Neuronal stem cell (in vitro differentiated cells): Measurements from ENCODE around the gene SOX13.

Experiments used
- DNase-seq: peaks from one replicate; pipeline ENCODE4 v3.0.0-alpha.2; 2013; ENCODE audit warnings: low spot score
- H2AFZ ChIP-seq: one replicate; pipeline ENCODE4 v1.6.1; 2013; ENCODE audit warnings: mild to moderate bottlenecking, low read length, inconsistent platforms
- H2AK5ac ChIP-seq: 2 replicates; pipeline ENCODE4 v1.6.1; 2013; ENCODE audit warnings: low read depth, mild to moderate bottlenecking, inconsistent platforms, low read length, moderate library complexity, mixed read lengths
- H2BK120ac ChIP-seq: 2 replicates; pipeline ENCODE4 v1.6.1; 2013; ENCODE audit warnings: low read depth, mild to moderate bottlenecking, inconsistent platforms, low read length, moderate library complexity, mixed read lengths
- H2BK12ac ChIP-seq: one replicate; pipeline ENCODE4 v1.6.1; 2013; ENCODE audit warnings: low read length, inconsistent platforms
- H2BK15ac ChIP-seq: 2 replicates; pipeline ENCODE4 v1.6.1; 2013; ENCODE audit warnings: mild to moderate bottlenecking, low read length, inconsistent platforms, mixed read lengths
- H2BK5ac ChIP-seq: one replicate; pipeline ENCODE4 v1.6.1; 2013; ENCODE audit warnings: inconsistent platforms, mild to moderate bottlenecking, low read length, moderate library complexity
- H3K14ac ChIP-seq: one replicate; pipeline ENCODE4 v1.6.1; 2013; ENCODE audit warnings: low read length, inconsistent platforms
- H3K18ac ChIP-seq: 2 replicates; pipeline ENCODE4 v1.6.1; 2013; ENCODE audit warnings: low read length, inconsistent platforms
- H3K23ac ChIP-seq: 2 replicates; pipeline ENCODE4 v1.6.1; 2013; ENCODE audit warnings: low read depth, mild to moderate bottlenecking, mixed read lengths, low read length, inconsistent platforms; ENCODE audit not compliant: poor library complexity
- H3K27ac ChIP-seq: replicated peaks from 3 replicates; pipeline ENCODE4 v1.5.1; 2013; ENCODE audit warnings: low read length, inconsistent platforms
- H3K27me3 ChIP-seq, 3 experiments: 2 replicates each; pipeline ENCODE4 v1.6.1; 2013; ENCODE audit warnings: low read length in 3 of 3, mild to moderate bottlenecking in 2 of 3, inconsistent platforms in 1 of 3, low read depth in 1 of 3, mixed read lengths in 1 of 3, moderate library complexity in 1 of 3; ENCODE audit not compliant: control insufficient read depth in 3 of 3, insufficient read depth in 3 of 3
- H3K36me3 ChIP-seq, 2 donors: replicated peaks in 1 of 2; 2 replicates each; pipeline ENCODE4 v1.6.1; 2013; ENCODE audit warnings: low read length in 2 of 2; ENCODE audit not compliant: control insufficient read depth in 2 of 2, insufficient read depth in 2 of 2
- H3K4ac ChIP-seq: 2 replicates; pipeline ENCODE4 v1.6.1; 2013; ENCODE audit warnings: inconsistent platforms, mild to moderate bottlenecking, low read length, moderate library complexity
- H3K4me1 ChIP-seq, 2 donors: 1 replicate in 1 of 2; 2 replicates in 1 of 2; pipeline ENCODE4 v1.6.1; 2013; ENCODE audit warnings: low read length in 2 of 2, low read depth in 1 of 2; ENCODE audit not compliant: control insufficient read depth in 2 of 2, insufficient read depth in 1 of 2
- H3K4me2 ChIP-seq: one replicate; pipeline ENCODE4 v1.6.1; 2013; ENCODE audit warnings: mild to moderate bottlenecking, low read length, inconsistent platforms; ENCODE audit not compliant: insufficient read depth, poor library complexity, severe bottlenecking
- H3K4me3 ChIP-seq, 2 donors: 2 replicates each; pipeline ENCODE4 v1.5.1; 2013; ENCODE audit warnings: low read length in 2 of 2, mild to moderate bottlenecking in 2 of 2, inconsistent platforms in 1 of 2, moderate library complexity in 1 of 2
- H3K79me1 ChIP-seq: one replicate; pipeline ENCODE4 v1.6.1; 2013; ENCODE audit warnings: low read depth, mild to moderate bottlenecking, inconsistent platforms, low read length, moderate library complexity
- H3K9ac ChIP-seq: one replicate; pipeline ENCODE4 v1.6.1; 2013; ENCODE audit warnings: mild to moderate bottlenecking, low read depth, low read length, inconsistent platforms; ENCODE audit not compliant: poor library complexity
- H3K9me3 ChIP-seq, 2 donors: replicated peaks in 1 of 2; 2 replicates each; pipeline versions ENCODE3 to v1.6.1; 2013; ENCODE audit warnings: low read length in 2 of 2, mild to moderate bottlenecking in 2 of 2, inconsistent platforms in 1 of 2, low read depth in 1 of 2, mixed read lengths in 1 of 2, moderate library complexity in 1 of 2; ENCODE audit not compliant: control insufficient read depth in 2 of 2, insufficient read depth in 1 of 2
- H4K8ac ChIP-seq: one replicate; pipeline ENCODE4 v1.6.1; 2013; ENCODE audit warnings: low read depth, mild to moderate bottlenecking, inconsistent platforms, low read length, moderate library complexity
- H4K91ac ChIP-seq: one replicate; pipeline ENCODE4 v1.6.1; 2013; ENCODE audit warnings: low read length, low read depth, mild to moderate bottlenecking, inconsistent platforms; ENCODE audit not compliant: poor library complexity
- WGBS, 2 donors: extraction: QIAGEN DNeasy Blood & Tissue Kit; methylation state at CpG; one replicate each; pipeline ENCODE4 v1.1.7; 2013; ENCODE audit warnings: missing lambda C conversion rate in 2 of 2, mixed read lengths in 1 of 2; ENCODE audit not compliant: insufficient read length in 2 of 2, insufficient replicate concordance in 1 of 2; ENCODE audit errors: extremely low coverage in 2 of 2; 5-methylcytosine and 5-hydroxymethylcytosine counted together

The SOX13 gene

DNA sequence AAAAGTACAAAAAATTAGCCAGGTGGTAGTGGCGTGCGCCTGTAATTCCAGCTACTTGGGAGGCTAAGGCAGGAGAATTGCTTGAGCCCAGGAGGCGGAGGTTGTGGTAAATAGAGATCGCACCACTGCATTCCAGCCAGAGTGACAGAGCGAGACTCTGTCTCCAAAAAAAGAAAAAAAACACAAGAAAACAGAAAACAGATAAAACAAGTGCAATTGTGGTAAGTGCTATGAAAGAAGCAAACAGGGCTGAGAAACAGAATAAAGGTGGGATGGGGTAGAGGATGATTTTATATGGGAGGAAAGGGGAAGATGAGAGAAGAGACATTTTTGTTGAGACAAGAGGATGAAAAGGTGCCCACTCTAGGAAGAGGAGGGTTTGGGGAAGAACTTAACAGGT lies 5.0 kb upstream of the SOX13 start:
- no peak overlapping the region for H4K8ac ChIP-seq
- no peak overlapping the region for H2AFZ ChIP-seq
- H3K27me3 ChIP-seq = no peaks in the 10 kb centered on the region
- H3K18ac ChIP-seq = no peak overlapping the region
- no peak overlapping the region for H3K23ac ChIP-seq
- no peak overlapping the region for H3K4me3 ChIP-seq
- H3K36me3 ChIP-seq = no peaks in the 10 kb centered on the region
- no peak overlapping the region for H3K27ac ChIP-seq
- no peaks in the 10 kb centered on the region for H3K9me3 ChIP-seq
- H2BK5ac ChIP-seq = no peak overlapping the region
- WGBS, 2 donors = no CpG with 5 or more reads among the region's 5 CpGs
- no peak overlapping the region for H2AK5ac ChIP-seq
- DNase-seq = no peak
- H3K4me2 ChIP-seq = no peak overlapping the region
- peaks cover 13% of the 10 kb centered on the region in 2 donors for H3K4me1 ChIP-seq
- no peaks in the 10 kb centered on the region for H3K79me1 ChIP-seq
- H4K91ac ChIP-seq = no peak overlapping the region
- no peak overlapping the region for H3K4ac ChIP-seq
- no peak overlapping the region for H2BK120ac ChIP-seq
- no peak overlapping the region for H3K9ac ChIP-seq
- H2BK12ac ChIP-seq = no peak overlapping the region
- no peak overlapping the region for H2BK15ac ChIP-seq
- no peak overlapping the region for H3K14ac ChIP-seq

GRCh38 chr1:204069887-204070286 lies 3.0 kb upstream of the SOX13 start:
- no peak overlapping the region for H3K23ac ChIP-seq
- no peak overlapping the region for H2AK5ac ChIP-seq
- no peak overlapping the region for H2BK12ac ChIP-seq
- no peak overlapping the region for H3K18ac ChIP-seq
- H2AFZ ChIP-seq = no peak overlapping the region
- no peak overlapping the region for H2BK5ac ChIP-seq
- H3K4me2 ChIP-seq = no peak overlapping the region
- WGBS, 2 donors = no CpG with 5 or more reads among the region's 1 CpG
- no peaks in the 10 kb centered on the region for H3K9me3 ChIP-seq
- H2BK120ac ChIP-seq = no peak overlapping the region
- H3K14ac ChIP-seq = no peak overlapping the region
- no peak overlapping the region for H3K9ac ChIP-seq
- H2BK15ac ChIP-seq = no peak overlapping the region
- peak overlapping the region; percentile 31 for H3K4ac ChIP-seq
- H3K4me3 ChIP-seq = no peak overlapping the region
- H4K91ac ChIP-seq = no peak overlapping the region
- peaks cover 8% of the 10 kb centered on the region for H3K79me1 ChIP-seq
- H3K36me3 ChIP-seq = no peaks in the 10 kb centered on the region
- H3K27ac ChIP-seq = no peak overlapping the region
- DNase-seq = no peak
- peaks cover 11 to 12% of the 10 kb centered on the region in 2 donors for H3K4me1 ChIP-seq
- H4K8ac ChIP-seq = no peak overlapping the region
- peaks cover 0 to 1% (median 0%) of the 10 kb centered on the region in 3 experiments for H3K27me3 ChIP-seq

GRCh38 chr1:204070895-204071294 lies 2.0 kb upstream of the SOX13 start:
- Histone ChIP-seq H2BK12ac (no peak overlapping the region), H2BK120ac (no peak overlapping the region), H3K36me3 (no peaks in the 10 kb centered on the region), H3K4me2 (no peak overlapping the region), H3K79me1 (peaks cover 15% of the 10 kb centered on the region), H3K9me3 (no peaks in the 10 kb centered on the region), H2AFZ (no peak overlapping the region), H3K9ac (no peak overlapping the region), H4K91ac (no peak overlapping the region), H2BK5ac (no peak overlapping the region), H3K27me3 (peaks cover 0 to 8% (median 0%) of the 10 kb centered on the region in 3 experiments), H3K4ac (no peak overlapping the region), H3K4me1 (peaks cover 7 to 10% of the 10 kb centered on the region in 2 donors), H4K8ac (no peak overlapping the region), H2BK15ac (no peak overlapping the region), H2AK5ac (no peak overlapping the region), H3K23ac (no peak overlapping the region), H3K4me3 (no peak overlapping the region), H3K14ac (no peak overlapping the region), H3K27ac (no peak overlapping the region), H3K18ac (no peak overlapping the region)
- no CpG with 5 or more reads among the region's 6 CpGs for WGBS, 2 donors
- no peak for DNase-seq

- Histone ChIP-seq H3K4me3 (peak overlapping the region; percentile 97 to 99), H3K18ac (peak overlapping the region; percentile 100), H4K91ac (no peak overlapping the region), H2AFZ (peak overlapping the region; percentile 94), H3K14ac (peak overlapping the region; percentile 84), H3K27me3 (peaks cover 0 to 8% (median 0%) of the 10 kb centered on the region in 3 experiments), H4K8ac (no peak overlapping the region), H2BK15ac (peak overlapping the region; percentile 95), H3K36me3 (peaks cover 0 to 9% of the 10 kb centered on the region in 2 donors), H3K23ac (peak overlapping the region; percentile 97), H3K9me3 (no peaks in the 10 kb centered on the region), H3K27ac (no peak overlapping the region), H3K4me1 (peaks cover 9 to 30% of the 10 kb centered on the region in 2 donors), H2AK5ac (peak overlapping the region; percentile 89), H3K9ac (peak overlapping the region; percentile 99), H2BK5ac (peak overlapping the region; percentile 94), H3K4ac (peak overlapping the region; percentile 91), H3K79me1 (peaks cover 19% of the 10 kb centered on the region), H2BK12ac (no peak overlapping the region), H3K4me2 (peak overlapping the region; percentile 98), H2BK120ac (peak overlapping the region; percentile 95)
- WGBS, 2 donors = no CpG with 5 or more reads among the region's 39 CpGs
- no peak for DNase-seq
These were observed 940 bp downstream of the SOX13 start for GRCh38 chr1:204073837-204074273.
